Measurements from ENCODE around the gene SPATA46.
A peak's percentile ranks its signal among the peaks of the same experiment; 100 is the strongest.
"Not testable (repeated sequence)": the region's sequence is repeated elsewhere in the genome, so short reads cannot be mapped to it uniquely, and the experiment has no call there.

SPATA46 gene

GRCh38 chr1:162376691-162377090 lies at the start of gene SPATA46:
Gene SPATA46, minus strand, starts transcription at chr1:162376854. Its CDS starts 64 bp downstream, at chr1:162376790.
- DNase-seq = no peak

DNA sequence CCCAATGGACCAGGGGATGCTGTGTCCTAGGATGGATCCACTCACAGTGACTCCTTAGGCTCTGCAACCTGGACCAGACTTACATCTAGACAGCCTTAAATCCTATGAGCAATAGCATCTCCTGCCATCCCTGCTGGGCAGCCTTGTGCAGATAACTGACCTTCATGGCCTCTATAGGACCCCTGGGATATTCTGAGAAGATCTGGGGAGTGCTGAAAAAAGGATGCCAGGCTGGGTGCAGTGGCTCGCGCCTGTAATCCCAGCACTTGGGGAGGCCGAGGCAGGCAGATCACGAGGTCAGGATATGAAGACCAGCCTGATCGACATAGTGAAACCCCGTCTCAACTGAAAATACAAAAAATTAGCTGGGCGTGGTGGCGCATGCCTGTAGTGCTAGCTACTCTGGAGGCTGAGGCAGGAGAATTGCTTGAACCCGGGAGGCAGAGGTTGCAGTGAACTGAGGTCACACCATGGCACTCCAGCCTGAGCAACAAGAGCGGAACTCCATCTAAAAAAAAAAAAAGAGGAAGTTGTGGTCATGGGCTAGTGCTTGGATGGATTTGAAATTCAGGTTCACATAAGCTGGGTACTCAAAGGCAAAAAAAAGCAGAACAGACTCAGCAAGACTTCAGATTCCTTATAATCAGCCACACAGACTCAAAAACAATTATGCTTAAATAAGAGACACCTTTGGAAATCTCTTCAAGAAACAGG lies 46.2 kb upstream of the SPATA46 start:
- DNase-seq = no peak

DNA sequence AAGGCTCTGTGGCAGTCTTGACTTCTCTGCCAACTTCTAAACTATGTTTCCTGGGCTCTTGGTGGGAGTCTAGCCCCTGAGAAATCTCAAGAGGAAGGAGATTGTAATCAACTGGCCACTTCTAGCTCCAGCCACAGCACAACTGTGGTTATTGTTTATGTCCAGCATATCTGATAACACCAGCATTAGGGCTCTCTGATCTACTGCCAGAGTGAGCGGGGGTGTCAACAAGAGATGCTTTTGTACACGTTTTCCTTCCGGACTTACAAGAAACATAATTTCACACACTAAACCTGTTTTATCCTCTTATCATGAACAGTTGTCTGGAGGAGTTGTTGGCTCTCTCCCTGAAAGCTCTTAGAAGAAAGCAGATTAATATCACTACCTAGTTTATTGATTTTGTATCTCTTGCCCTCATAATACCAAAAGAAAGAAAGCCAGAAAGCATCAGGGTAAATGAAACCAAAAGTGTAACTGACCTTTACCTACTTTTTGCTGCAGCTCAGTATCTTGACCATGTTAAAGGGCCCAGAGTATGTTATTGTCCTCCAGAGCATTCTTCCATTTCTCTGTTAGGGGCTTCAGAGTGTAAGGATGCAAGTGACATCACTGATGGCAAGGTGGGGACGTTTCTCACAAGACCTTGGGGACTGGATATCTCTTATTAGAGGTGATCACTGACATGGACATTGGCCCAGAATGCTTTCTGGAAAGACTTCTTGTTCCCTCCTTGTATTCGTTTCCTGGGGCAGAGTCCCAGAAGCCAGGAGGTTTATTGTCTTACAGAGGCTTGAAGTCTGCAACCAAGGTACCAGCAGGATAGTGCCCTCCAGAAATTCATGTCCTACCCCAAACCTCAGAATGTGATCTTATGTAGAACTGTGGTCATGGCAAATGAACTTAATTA lies 44.9 kb upstream of the SPATA46 start:
- DNase-seq = no peak

- DNase-seq = no peak
Measured at GRCh38 chr1:162420120-162420519, 43.5 kb upstream of the SPATA46 start.

GRCh38 chr1:162419450-162419931 lies 42.8 kb upstream of the SPATA46 start:
- DNase-seq = not testable (repeated sequence)

DNA sequence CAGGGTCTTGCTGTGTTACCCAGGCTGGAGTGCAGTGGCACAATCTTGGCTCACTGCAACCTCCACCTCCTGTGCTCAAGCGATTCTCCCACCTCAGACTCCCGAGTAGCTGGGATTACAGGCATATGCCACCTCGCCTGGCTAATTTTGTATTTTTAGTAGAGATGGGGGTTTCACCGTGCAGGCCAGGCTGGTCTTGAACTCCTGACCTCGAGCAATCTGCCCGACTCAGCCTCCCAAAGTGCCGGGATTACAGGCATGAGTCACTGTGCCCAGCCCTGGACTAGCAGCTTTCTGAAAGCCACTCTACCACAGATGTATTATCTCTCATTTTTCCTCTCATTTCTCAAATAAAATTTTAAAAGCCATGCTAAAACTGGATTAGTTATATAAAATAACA lies 41.9 kb upstream of the SPATA46 start:
- DNase-seq = not testable (repeated sequence)

GRCh38 chr1:162417650-162418049 lies 41.0 kb upstream of the SPATA46 start:
- DNase-seq = no peak

DNA sequence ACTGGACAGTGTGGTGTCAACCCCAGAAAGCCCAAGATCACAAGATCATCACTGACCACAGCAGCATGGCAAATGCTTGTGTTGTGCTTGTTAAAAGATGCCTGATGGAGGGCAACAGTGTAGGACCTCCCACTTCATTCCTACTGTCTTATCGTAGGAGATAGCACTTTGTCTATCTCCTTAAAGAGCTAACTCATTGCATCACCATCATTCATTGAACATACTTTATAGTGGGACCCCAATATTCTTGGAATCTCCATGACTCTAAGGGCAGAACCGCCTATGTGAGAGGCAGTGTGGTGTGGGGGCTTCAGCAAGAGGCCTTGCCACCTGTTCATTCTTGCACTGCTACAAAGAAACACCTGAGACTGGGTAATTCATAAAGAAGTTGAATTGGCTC lies 40.3 kb upstream of the SPATA46 start:
- DNase-seq = no peak

DNA sequence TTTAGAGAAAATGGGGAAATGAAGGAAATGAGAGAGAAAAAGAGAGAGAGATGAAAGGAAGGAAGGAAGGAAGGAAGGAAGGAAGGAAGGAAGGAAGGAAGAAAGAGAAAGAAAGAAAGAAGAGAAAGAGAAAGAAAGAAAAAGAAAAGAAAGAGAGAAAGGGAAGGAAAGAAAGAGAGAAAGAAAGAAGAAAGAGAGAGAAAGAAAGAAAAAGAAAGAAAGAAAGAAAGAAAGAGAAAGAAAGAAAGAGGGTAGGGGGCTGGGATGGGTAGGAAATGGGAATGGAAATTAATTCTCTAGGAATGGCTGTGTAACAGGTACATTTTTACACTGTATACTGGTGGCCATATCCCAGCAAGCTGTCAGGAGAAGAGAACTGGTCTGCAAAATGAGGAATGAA lies 39.6 kb upstream of the SPATA46 start:
- no peak for DNase-seq

GRCh38 chr1:162412002-162412401 lies 35.3 kb upstream of the SPATA46 start, which contains the start of gene SH2D1B:
Gene SH2D1B, minus strand, starts transcription at chr1:162412136. Its CDS starts 120 bp downstream, at chr1:162412016.
- no peak for DNase-seq

DNA sequence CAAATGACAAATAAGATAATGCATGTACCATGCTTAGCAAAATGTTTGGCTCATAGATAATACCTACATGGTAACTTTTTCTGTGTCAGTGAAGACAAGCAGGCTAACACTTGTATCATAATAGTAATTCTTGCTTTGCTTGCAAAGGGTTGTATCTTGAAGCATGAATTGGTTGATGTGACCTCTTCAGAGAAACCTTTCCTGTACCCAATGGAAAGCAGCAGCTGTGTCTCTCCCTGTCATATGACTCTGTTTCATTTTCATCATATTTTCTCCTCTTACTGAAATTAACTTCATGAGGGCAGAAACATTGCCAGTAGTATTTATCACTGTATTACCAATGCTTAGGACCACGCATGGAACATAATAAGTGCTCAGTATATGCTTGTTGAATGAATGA lies 30.9 kb upstream of the SPATA46 start:
- no peak for DNase-seq

- DNase-seq = no peak
Measured at GRCh38 chr1:162406811-162407210, 30.2 kb upstream of the SPATA46 start.

GRCh38 chr1:162405800-162406199 lies 29.1 kb upstream of the SPATA46 start:
- no peak for DNase-seq

- no peak for DNase-seq
Measured at GRCh38 chr1:162404550-162405160, 28.0 kb upstream of the SPATA46 start.

GRCh38 chr1:162400790-162401355 lies 24.2 kb upstream of the SPATA46 start:
- DNase-seq = no peak

DNA sequence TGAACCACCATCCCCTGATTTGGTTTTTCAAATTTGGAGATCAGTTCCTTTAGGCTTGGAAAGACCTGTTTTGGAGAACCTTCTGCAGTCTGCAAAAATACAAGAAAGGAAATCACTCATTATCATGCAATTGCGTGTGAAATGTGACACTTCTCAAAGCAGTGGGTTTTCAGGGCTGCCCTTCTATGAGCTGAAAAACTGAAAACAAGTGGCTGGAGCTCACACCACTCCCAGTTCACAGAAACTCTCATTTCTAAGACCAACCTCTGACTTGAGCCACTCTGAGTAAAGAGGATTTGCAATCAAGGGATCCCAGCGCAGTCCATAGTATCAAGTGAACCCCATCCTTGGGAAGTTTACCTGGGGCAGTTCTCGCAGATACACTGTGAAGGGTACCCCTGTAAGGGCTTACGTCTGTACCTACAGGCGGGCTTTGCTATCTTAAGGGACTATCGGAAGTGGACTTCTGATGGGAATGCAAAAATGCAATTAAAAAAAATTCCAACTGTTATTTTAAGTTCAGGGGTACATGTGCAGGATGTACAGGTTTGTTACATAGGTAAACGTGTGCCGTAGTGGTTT lies 22.4 kb upstream of the SPATA46 start:
- DNase-seq = no peak

DNA sequence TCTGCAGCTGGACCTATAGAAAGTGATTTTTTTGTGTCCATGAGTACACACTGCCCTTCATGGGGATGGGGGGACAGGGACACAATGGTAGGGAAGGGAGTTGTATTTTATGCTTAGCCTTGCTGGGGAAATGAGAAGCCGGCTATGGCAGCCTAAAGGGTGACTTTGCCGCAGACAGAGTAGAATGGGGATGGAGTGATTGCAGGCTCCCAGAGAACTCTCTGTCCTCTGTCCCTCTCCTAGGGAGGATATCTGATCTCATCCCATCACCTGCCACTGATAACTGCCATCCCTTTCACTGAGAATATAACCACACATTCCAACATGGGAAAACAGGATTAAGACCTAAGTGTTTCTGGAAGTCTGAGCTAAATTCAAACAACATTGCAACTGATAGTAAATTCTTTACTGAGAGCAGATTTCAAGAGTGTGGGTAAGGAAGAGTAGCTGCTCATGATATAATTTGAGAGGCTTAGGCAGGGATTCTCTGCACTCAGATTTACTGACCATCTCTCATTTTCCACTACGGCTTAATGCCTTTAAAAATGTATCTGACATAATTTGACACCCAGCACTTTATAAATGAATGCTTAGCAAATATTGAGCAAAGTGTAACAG lies 21.4 kb upstream of the SPATA46 start:
- no peak for DNase-seq

GRCh38 chr1:162397039-162397448 lies 20.4 kb upstream of the SPATA46 start:
- no peak for DNase-seq

GRCh38 chr1:162396201-162396906 lies 19.7 kb upstream of the SPATA46 start:
- DNase-seq = no peak

- peak; percentile 27 for DNase-seq
Measured at GRCh38 chr1:162391790-162392563, 15.3 kb upstream of the SPATA46 start.

All from CD4-positive, alpha-beta T cell treated with Interleukin-12 subunit alpha and Interleukin-12 subunit beta, for 1 hour (primary cell).